Measurements from ENCODE around the gene FABP6.
"Not testable (repeated sequence)": the region's sequence is repeated elsewhere in the genome, so short reads cannot be mapped to it uniquely, and the experiment has no call there.

Gene FABP6

DNA sequence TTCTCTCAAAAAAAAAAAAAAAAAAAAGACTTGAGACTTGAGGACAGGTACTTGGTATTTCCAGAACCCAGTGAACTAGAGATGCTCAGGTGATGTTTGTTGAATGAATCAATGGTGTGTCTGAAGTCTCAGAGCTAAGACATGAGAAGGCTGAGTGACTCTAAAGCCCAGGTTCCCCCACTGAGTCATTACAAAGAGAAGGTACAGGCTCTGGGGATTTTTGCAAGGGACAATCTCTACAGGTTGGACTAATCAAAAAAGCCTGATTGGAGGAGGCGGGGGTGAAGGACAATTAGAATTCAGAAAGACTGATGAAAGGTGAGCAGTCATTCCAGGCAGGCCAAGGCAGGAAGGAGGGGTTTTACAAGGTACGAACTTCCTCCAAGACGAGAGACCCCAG is 8.2 kb upstream of the FABP6 start:
- no peak for DNase-seq (ENCODE audit: low read depth)

DNA sequence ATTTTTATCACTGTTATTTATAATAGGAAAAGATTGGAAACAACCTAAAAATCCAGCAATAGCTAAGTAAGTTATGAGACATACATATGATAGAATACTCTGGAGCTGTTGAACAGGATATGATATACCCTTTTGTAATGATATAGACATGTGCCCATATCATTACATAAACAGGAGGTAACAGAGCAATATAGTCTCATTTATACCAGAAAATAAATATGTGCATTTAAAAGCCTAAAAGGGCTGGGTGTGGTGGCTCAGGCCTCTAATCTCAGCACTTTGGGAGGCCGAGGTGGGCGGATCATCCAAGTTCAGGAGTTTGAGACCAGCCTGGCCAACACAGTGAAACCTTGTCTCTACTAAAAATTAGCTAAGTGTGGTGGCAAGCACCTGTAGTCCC is 2.3 kb upstream of the FABP6 start:
- DNase-seq (ENCODE audit: low read depth), result no peak

DNA sequence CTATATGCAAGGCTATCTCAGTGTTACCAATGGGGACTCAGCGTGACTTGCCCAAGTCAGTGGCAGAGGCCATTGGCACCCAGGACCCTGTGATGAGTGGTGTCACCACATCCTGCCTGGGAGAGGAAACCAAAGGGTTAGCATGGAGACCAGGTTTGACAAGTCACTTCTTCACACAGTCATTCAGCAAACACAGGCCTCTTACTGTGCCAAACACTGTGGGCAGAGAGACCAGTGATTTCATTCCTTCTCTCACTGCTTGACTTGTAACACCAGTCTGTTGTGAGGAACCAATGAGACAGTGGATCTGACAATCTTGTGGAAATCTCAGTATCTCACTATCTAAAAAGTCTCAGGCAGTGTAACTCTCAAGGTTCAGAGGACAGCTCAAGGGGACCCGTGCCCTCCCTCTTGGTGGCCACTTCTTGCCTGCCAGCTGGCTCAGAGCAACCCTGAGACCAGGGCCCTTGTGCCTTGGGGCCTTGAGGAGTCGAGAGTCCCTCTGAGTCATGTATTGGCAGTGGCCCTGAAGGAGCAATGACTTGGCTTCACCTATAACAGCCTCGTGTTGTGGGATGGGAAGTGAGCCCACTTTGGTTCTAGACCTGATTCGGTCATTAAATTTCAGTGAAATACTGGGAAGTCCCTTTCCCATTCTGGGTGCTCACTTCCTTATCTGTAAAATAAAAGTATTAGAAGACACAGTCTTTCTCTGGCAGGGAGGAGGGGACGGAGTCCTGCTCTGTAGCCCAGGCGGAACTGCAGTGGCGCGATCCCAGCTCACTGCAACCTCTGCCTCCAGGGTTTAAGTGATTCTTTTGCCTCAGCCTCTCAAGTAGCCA is 1.6 kb downstream of the FABP6 start:
- no peak for DNase-seq (ENCODE audit: low read depth)

DNA sequence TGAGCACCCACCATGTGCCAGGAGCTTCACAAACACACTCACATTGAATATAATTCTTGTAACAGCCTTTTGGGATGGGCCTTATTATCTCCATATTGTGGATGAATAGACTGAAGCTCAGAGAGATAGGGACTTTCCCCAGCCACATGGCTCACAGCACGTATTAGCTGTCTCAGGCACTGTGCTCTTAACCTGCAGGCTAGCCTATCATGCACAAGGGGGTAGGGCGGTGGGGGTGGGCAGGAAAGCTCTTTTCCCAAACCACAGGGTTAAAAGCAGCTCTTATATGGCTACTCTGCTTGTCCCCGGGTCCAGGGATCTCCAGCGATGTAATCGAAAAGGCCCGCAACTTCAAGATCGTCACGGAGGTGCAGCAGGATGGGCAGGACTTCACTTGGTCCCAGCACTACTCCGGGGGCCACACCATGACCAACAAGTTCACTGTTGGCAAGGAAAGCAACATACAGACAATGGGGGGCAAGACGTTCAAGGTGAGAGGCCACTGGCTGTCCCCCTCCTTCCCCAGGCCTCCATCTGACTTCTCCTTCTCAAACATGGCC is 2.6 kb downstream of the FABP6 start:
- no peak for DNase-seq (ENCODE audit: low read depth)

DNA sequence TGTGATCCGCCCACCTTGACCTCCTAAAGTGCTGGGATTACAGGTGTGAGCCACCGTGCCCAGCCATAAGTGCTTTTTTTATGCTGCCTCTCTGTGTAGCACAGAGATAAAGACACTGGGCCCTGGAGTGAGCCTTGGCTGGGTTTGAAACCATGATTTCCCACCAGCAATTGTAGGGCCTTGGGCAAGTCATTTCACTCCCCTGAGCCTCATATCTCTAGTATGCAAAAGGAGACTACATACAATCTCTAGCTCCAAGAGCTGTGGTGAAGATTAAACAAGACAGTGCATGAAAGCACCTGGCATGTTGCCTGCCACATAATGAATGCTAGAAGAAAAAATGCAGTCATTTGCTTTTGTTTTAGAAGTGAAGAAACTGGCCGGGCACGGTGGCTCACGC is 3.9 kb downstream of the FABP6 start:
- DNase-seq (ENCODE audit: low read depth), result no peak

DNA sequence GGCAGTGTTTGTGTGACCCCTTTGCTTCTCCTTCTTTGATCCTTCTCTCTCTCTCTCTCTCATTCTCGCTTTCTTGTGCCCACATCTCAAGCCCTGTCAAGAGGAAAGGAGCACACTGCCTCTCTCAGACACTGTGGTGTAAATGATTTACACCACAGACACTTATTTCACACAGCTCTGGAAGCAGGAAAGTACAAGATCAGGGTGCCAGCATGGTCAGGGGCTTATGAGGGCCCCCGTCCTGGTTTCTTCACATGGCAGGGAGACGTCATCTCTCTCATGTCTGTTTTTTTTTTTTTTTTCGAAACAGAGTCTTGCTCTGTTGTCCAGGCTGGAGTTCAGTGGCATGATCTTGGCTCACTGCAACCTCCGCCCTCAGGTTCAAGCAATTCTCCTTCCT is 6.4 kb downstream of the FABP6 start:
- no peak for DNase-seq (ENCODE audit: low read depth)

DNA sequence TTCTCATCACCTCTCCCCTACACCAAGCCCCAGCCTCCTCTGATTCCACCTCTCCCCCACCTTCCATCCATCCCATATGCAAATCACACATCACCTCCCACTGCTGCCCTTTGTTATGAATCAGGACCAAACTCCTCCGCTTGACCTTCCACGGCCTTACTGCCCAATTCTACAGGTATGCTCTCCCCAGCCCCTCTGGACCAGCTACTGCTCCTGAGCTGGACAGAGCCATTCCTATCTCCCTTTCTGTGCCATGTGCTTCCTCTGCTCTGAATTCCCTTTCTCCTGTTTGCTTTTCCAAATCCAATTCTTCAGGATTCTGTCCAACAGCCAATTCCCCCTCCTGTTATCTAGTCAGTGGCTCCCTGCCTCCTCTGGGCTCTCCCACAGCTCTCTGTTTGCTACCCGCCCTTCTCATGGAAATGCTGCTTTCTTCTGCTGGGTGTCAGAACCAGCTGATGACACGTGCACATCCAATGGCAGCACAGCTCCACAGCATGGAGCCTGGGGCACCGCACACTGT is 8.3 kb downstream of the FABP6 start:
- DNase-seq (ENCODE audit: low read depth), result no peak

DNA sequence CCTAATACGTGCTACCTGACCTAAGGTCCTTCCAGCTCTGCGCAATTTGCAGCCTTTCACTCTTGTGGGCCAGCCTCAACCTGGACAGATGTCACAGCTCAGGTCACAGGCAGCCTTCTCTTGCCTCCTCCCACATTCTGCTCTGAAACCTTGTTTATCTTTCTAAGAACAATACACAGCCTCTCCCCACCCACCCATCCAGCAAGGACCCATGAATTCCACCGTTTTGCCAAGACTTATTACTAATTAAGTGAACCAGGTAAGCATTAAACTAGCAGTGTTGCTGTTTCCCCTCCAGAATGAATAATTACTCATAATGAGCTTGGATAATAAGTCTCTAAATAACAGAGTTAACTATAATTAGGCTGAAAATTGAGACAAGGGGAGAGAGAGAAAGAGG is 11.0 kb downstream of the FABP6 start:
- DNase-seq (ENCODE audit: low read depth), result no peak

DNA sequence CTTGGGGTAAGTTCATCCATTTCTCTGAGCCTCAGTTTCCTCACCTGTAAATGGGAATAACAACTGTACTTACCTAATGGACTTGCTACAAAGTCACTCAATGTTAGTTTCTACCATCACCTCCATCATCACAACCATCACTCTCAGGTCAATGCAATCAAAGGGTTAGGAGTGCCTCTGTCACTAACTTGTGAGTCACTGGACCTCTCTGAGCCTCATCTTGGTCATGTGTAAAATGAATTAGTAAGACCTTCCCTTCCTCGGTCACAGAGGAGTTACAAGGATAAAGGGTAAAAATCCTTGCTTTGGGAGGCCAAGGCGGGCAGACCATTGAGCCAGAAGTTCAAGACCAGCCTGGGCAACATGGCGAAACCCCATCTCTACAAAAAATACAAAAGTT is 12.8 kb downstream of the FABP6 start:
- no peak for DNase-seq (ENCODE audit: low read depth)

DNA sequence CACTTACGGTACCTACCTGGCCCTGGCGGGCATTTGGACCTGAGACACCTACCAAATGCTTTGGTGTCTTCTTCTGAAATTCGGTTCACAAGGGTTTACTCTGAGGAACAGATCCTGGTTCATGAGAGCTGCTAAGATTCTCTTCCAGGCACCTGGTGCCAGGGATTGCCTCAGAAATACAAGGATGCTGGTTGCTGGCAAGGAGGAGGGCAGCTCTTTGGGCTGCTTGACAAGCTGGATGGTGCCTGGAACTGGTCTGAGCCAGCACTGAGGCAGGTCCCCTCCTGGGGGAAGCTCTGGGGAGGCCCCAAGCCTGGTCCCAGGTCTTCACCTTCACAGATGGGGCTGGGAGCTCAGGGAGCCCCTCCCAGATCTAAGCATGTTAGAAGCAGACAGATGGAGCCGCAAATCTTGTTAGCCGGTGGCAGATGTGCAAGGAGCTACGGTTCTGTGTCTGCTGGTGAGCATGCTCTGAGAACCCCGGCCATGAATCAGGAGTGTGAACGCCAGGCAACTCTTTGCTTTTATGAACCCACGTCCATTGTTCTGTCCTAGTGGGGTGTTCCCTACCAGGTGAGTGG is 16.3 kb downstream of the FABP6 start:
- DNase-seq (ENCODE audit: low read depth), result no peak

DNA sequence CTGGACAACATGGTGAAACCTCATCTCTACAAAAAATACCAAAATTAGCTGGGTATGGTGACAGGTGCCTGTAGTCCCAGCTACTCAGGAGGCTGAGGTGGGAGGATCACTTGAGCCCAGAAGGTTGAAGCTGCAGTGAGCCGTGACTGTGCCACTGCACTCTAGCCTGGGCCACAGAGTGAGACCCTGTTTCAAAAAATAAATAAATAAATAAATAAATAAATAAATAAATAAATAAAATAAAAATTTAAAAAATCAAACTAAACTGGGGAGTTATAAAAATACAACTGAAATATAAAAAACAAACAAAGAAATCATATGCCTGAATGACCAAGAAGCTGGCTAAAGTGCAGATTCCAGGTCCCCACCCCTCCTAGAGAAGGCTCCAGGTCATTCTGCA is 20.3 kb downstream of the FABP6 start:
- not testable (repeated sequence) for DNase-seq (ENCODE audit: low read depth)

DNA sequence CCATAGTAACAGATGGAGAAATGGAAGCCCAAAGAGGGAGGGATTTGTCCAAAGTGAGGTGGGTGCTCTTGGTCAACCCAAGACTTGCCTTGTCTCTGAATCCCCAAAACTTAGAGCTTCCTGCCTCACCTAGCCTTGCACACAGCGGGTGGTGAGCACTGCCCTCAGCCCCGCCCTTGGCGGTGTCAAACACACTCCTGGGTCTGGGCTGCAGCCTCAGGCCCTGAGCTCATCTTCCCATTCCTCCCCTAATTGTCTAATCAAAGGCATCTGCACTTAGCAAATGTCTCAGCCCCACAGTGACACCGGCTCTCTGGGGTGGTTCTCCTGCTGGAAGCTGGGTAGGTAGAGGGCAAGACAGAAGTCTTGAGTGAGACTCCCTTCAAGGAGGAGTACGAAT is 20.9 kb downstream of the FABP6 start:
- DNase-seq (ENCODE audit: low read depth), result no peak

DNA sequence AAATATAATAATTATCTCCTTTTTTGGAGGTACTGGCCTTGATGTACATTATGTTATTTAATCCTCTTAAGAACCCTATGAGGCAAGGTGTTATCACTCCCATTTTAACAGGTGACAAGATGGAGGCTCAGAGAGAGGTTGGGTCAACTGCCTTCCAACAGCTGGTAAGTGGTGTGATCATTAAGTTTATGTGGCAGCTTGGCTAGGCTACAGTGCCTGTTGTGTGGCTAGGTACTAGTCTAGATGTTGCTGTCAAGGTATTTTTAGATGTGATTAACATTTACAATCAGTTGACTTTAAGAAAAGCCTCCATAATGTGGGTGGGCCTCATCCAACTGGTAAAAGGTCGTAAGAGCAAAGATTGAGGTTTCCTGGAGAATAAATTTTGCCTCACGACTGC is 21.5 kb downstream of the FABP6 start:
- no peak for DNase-seq (ENCODE audit: low read depth)

DNA sequence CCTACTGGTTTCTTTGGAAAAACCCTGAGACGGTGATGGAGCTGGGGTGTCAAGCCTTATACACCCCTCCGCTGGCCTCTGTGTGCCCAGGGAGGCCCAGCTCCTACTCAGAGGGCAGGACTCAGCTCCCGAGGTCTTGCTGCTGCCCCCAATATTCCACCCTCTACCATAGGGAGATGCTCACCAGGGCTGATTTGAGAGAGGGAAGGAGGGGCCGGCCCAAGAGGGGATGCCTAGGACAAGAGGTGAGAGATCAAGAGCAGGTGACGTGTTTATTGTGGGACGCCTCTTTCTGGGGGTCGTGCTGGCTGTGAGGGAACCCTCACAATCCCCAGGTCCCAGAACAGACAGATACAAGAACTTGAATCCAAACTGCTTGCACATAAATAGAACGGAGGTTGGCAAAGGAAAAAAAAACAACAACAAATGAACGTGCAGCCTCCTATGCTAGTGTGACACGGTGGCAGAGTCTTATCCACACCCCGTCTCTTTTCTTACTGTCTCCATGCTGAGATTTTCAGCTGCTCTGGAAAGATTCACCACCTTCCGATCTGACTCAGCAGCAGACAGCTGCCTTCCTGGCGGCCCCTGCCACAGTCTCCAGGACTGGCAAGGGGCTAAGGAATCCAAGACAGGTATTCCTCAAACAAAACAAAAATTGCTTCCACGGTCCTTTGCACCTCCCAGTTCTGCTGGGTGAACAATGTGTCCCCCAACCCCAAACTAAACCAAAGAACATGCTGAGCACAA is 22.3 kb downstream of the FABP6 start:
- DNase-seq (ENCODE audit: low read depth), result no peak

DNA sequence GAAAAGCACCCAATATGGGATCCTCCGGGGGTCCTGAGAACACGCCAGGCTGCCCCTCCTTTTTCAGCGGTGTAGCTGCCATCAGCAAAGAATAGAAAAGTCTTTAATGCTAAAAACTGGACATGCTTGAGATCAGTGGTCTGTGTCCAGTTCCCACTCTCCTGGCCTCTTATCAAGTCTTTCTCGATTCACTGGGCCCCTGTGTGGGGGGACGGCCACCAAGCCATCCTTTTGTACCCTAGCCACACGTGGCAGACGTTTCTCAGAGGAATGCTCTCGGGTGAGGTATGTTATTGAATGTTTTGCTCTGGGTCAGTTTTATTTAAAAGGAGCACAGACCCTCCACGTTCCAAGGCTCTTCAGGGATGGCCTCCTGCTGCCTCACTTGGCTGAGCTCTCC is 23.6 kb downstream of the FABP6 start:
- no peak for DNase-seq (ENCODE audit: low read depth)

DNA sequence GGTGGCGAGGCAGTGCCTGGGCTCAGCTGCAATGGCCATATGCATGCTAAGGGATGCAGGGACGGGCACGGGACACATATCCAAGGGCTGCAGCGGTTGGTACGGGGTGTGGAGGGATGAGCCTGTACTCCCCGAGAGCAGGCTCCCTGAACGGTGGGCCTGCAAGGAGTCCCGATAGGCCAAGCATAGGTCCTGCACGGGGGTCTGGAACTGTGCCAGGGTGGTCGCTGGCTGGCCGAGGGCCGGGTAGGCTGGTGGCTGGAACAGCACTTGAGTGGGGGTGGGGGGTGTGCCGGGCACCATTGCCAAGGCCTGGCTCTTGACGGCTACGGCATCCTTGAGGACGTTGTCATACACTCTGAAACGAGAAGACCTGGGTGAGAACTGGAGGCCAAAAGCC is 24.1 kb downstream of the FABP6 start:
- DNase-seq (ENCODE audit: low read depth), result no peak

DNA sequence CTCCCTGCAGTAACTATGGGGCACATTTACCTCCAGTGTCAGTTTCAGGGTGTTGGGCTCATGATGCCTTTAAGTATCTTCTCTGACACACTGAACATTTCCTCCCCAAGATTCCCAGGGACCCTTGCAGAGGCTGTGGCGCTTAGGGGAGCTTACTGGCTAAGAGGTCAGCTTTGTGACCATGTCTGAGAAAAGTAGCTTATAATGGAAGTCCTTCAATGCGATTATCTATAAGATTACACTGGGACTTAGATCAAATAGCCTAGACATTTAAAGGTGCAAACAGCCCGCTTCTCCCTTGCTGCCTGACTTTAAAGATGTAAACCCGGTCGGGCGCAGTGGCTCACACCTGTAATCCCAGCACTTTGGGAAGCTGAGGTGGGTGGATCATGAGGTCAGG is 25.4 kb downstream of the FABP6 start:
- no peak for DNase-seq (ENCODE audit: low read depth)

DNA sequence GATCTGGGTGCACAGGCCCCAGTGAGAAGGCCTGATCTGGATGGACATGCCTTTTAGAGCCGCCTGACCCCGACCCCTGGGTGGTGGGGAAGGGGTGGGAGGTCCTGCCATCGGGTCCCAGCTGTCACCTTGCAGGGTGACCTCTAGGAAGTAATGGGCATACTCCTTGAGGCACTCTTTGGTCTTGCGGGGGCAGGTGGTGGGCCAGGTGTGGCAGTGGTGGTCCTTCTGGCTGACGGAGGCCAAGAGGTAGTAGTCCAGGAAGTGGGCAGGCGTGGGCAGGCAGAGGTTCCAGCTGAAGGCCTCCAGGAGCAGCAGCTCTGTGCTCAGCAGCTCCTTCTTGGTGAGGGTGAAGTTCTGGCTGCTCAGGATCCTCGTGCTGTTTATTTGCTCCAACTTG is 30.0 kb downstream of the FABP6 start:
- no peak for DNase-seq (ENCODE audit: low read depth)

DNA sequence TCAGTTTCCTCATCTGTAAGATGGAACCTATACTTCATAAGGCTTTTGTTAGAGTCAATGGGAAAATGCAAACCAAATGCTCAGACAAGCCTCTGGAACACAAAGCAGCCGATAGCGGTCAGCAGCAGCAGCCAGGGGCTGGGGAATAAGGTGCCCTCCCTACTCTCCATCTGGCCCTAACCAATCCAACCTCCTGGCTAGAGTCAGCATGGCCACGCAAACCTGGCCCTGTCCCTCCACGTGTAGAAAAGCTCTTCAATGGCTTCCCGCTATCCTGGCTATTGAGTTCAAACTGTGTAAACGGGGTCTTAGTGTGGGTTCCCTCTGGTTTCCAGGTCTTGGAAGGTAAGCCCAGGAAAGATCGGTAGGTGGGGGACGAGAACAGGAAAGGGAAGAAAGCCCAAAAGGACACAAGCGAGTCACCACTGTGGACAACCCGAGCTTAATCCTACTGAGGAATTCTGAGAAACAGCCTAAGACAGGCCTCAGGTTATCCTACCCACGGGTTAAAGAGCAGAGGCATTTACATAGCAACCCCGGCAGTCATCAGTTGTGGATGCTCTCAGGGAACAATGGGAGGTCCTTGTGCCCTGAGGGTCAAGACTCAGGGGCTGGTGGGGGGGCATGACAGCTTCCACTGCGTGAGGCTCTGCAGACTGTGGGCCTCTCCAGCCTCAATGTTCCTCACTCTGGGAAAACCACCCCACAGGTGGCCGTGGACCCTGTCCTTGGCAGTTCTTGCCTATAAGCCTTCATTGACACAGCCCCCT is 30.9 kb downstream of the FABP6 start:
- no peak for DNase-seq (ENCODE audit: low read depth)

DNA sequence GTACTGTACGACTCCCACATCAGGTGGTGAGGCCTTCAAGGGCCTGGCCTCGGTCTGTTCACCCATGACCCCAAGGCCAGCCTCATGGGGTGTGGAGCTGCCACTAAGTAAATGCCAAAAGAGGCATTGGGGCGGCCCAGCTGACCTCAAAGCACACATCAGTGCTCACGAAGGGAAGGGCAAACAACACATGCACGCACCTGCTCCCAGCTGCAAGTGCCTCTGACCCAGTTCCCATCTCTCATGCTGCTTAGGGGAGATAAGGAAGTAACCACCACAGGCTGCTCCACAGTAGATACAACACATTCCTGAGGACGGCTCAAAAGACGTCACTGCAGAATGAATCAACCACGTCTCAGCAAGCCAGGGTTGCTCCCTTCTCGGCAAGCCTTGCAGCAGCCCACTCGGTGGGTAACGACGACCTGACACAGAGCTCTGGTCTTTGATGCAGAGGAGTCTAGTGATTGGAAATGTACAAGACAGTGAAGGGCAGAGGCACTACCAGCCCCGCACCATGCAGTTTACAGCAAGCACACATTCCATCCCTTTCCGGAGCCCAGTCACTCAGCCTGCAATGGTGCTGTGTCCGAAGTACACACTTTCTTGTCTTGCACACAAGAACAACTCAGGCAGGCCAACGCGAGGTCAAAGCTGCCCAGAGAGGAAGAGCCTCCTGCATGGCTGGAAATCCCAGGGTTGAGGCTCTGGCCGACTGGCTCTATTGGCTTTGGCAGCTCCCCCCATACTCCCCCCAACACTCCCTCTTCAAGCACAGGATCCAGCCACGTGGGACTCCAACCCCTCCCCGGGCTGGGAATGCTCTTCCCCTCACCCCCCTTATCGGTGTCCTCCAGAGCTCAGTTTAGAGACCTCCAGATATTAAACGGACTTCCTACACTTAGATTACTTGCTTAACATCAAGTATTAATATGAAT is 31.8 kb downstream of the FABP6 start:
- no peak for DNase-seq (ENCODE audit: low read depth)

Measured in activated T-helper 9 cell treated with anti-CD3 and anti-CD28 coated beads, Interleukin-2, amount 50 U/mL, for 16 hours (primary cell).